NCI-H2107 treated with DMSO at 0.1 percent for 48 hours (cell line): ENCODE data around the gene PRDM2.

Experiments used
- DNase-seq: peaks from one replicate; lab custom pipeline; 2025; ENCODE audit not compliant: unreplicated experiment; lab: John Stamatoyannopoulos, UW

The PRDM2 gene

DNA sequence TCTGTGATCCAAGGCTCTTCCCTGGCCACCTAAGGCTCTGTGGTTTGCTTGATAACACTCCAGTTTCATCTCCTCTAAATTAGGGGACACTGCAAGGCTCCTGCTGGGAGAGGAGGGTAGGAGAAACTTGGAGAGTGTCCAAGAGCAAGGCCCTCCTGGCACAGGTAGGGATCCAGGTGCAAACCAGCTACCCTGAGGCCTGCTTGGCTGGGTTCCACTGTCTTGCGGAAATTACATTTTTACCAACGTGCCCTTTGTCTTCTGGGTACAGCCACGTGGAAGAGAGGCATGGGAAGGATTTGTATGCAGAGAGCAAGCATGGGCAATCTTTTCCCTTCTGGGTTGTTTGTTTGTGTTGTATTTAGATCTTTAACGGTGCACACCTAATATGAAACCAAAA is 132.5 kb downstream of the PRDM2 start:
- DNase-seq, result peak; percentile 66

GRCh38 chr1:13836136-13836535 is 136.1 kb downstream of the PRDM2 start:
- no peak for DNase-seq

DNA sequence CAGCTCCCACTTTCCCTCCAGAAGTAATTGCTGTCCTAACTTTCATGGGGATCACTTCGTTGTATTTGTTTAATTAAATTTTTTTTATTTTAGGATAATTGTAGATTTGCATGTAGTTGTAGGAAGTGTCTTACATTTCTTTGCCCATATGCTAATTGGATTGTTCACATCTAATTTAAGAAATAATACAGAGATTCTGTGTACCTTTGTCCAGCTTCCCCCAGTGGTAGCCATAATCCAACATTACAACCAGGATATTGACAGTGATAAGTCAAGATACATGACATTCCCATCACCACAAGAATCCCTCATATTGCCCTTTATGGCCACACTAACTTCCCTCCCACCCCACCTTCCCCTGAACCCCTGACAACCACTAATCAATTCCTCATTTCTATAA is 136.6 kb downstream of the PRDM2 start:
- DNase-seq, result no peak

DNA sequence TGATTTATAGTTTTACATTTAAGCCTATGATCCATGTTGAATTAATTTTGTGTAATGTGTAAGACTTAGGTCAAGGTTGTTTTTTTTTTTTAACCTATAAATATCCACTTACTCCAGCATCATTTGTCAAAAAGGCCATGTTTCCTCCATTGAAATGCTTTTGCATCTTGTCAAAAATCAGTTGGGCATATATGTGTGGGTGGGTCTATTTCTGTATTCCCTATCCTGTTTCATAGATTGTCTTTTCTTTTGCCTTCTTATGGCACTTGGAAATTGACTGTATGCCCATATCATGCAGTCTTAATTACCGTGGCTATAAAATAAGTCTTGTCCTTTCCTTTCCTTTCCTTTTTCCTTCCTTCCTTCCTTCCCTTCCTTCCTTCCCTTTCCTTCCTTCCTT is 138.2 kb downstream of the PRDM2 start:
- no peak for DNase-seq

DNA sequence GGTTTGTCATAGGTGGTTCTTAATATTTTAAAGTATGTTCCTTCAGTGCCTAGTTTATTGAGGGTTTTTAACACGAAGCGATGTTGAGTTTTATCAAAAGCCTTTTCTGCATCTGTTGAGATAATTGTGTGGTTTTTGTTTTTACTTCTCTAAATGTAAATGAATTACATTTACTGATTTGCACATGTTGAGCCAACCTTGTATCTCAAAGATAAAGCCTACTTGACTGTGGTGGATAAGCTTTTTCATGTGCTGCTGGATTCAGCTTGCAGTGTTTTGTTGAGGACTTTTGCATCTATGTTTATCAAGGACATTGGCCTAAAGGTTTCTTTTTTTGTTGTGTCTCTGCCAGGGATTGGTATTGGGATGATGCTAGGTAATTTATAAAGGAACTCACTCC is 142.5 kb downstream of the PRDM2 start:
- no peak for DNase-seq

DNA sequence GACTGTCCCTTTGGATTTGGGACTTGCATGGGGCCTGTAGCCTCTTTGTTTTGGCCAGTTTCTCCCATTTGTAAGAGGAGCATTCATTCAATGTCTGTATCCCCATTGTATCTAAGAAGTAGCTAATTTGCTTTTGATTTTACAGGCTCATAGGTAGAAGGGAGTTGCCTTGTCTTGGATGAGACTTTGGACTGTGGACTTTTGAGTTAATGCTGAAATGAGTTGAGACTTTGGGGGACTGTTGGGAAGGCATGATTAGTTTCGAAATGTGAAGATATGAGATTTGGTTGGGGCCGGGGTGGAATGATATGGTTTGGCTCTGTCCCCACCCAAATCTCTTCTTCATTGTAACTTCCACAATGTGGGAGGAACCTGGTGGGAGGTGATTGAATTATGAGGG is 151.7 kb downstream of the PRDM2 start:
- no peak for DNase-seq

GRCh38 chr1:13855554-13855953 is 155.6 kb downstream of the PRDM2 start:
- DNase-seq, result no peak

DNA sequence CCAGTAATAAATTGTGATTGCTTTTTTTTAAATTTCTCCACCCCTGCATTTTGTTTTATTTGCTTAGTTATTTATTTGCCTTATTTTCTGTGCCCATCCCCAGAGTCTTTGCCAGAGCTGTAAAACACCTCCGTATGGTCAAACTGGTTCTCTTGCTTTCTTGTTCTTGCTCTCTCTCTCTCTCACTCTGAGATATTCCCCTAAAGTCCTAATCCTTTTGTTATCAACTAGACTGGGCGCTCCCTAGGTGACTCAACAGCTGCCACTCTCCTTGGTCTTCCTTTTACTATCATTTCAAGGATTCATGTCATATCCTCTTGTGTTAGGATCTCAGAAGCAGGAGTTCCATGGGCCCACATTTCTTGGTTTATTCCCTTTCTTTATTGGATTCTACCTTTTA is 160.0 kb downstream of the PRDM2 start:
- no peak for DNase-seq

- no peak for DNase-seq
Measured at GRCh38 chr1:13864760-13865159, 164.8 kb downstream of the PRDM2 start.

GRCh38 chr1:13865851-13866250 is 165.9 kb downstream of the PRDM2 start:
- DNase-seq, result no peak

- no peak for DNase-seq
Measured at GRCh38 chr1:13867603-13868002, 167.6 kb downstream of the PRDM2 start.

GRCh38 chr1:13869172-13869797 is 169.3 kb downstream of the PRDM2 start:
- no peak for DNase-seq

GRCh38 chr1:13871413-13871812 is 171.4 kb downstream of the PRDM2 start:
- no peak for DNase-seq

DNA sequence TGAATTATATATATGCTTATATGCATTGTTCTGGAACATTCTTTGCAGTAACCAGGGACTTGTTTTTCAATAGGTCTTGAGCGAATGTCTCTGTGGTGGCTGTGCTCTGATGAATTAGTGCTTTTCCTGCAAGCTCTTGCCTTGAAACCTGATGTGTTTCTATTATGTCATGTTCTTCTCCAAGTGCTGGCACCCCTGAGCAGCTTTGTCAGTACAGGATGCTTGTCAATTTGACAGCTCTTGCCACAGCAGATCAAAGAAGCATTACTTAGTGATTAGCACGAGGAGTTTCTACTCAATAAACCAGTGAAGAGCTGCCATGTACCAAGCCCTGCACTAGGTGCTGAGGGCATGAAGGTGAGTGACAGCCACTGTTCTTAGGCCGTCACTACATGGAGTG is 171.9 kb downstream of the PRDM2 start:
- no peak for DNase-seq

DNA sequence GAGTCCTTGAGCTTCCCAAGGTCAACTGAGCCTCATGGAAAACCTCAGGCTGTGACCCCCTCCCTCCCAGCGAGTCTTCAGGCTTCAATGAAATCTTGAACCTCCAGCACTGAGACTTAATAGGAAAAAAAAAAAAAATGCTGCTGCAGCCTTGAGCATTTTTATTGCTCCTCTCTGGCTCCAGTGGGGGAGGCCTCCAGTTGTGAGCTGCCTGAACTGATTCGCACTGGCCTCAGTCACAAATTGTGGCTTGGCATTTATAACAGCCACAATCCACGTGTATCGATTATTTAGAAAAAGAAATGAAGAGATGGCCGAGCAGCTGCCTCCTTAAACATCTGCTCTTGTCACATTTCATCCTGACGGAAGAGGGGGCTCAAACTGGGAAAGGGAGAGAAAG is 173.0 kb downstream of the PRDM2 start:
- DNase-seq, result no peak
